Measurements from ENCODE around the gene PRKCB.

DNA sequence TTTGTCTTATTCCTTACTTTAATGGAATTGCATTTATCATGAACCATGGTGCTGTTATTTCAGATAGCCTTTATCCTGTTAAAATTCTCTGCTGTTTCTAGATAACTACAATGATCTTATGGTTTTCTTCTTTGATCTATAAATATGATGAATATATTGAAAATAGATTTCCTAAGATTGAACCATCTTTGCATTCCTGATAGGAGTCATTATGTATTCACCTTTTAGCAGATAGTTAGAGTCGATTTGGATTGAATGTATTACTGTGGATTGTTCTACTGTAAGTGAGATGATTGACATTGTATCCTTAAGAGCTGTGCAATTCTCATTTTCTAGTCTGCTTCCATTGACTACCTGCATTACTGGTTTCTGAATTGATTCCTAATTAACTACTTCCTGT is 255.3 kb downstream of the PRKCB start:
- TF ChIP-seq, protein P1, sequence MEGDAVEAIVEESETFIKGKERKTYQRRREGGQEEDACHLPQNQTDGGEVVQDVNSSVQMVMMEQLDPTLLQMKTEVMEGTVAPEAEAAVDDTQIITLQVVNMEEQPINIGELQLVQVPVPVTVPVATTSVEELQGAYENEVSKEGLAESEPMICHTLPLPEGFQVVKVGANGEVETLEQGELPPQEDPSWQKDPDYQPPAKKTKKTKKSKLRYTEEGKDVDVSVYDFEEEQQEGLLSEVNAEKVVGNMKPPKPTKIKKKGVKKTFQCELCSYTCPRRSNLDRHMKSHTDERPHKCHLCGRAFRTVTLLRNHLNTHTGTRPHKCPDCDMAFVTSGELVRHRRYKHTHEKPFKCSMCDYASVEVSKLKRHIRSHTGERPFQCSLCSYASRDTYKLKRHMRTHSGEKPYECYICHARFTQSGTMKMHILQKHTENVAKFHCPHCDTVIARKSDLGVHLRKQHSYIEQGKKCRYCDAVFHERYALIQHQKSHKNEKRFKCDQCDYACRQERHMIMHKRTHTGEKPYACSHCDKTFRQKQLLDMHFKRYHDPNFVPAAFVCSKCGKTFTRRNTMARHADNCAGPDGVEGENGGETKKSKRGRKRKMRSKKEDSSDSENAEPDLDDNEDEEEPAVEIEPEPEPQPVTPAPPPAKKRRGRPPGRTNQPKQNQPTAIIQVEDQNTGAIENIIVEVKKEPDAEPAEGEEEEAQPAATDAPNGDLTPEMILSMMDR (IDR thresholded peaks at IDR 0.05; ENCODE audit: low read depth, low read length, poor library complexity, severe bottlenecking): no peak
- TF ChIP-seq EZH2phosphoT487 (IDR thresholded peaks at IDR 0.05; ENCODE audit: borderline replicate concordance, low read length): no peak
